OCI-LY1 (cell line): Measurements from ENCODE around the gene EFNB1.

ENCODE experiments used
- H2AFZ ChIP-seq: fragments of 200-600 bp; sonication (generic), shearing (Covaris generic); 2 replicates; pipeline ENCODE4 v1.6.0; 2014; ENCODE audit warnings: antibody characterized with exemption, mild to moderate bottlenecking, low read length
- H3F3A ChIP-seq: fragments of 200-600 bp; sonication (generic), shearing (Covaris generic); 2 replicates; pipeline ENCODE4 v1.6.0; 2014; ENCODE audit warnings: mild to moderate bottlenecking, antibody characterized with exemption, low read length, moderate library complexity; ENCODE audit not compliant: insufficient read depth
- H3K27ac ChIP-seq: fragments of 200-600 bp; sonication (generic); 2 replicates; pipeline ENCODE4 v1.5.1; 2014; ENCODE audit warnings: low read length, mixed run types, mild to moderate bottlenecking, low read depth; ENCODE audit not compliant: poor library complexity, severe bottlenecking
- H3K27me3 ChIP-seq: fragments of 200-600 bp; sonication (generic); 2 replicates; pipeline ENCODE4 v1.6.0; 2014; ENCODE audit warnings: antibody characterized with exemption, mild to moderate bottlenecking, low read length, moderate library complexity; ENCODE audit not compliant: insufficient read depth
- H3K36me3 ChIP-seq: fragments of 200-600 bp; sonication (generic); 2 replicates; pipeline ENCODE4 v1.6.1; 2014; ENCODE audit warnings: mild to moderate bottlenecking, antibody characterized with exemption, low read length, moderate library complexity, mixed read lengths; ENCODE audit not compliant: insufficient read depth
- H3K4me1 ChIP-seq: fragments of 200-600 bp; sonication (generic); 2 replicates; pipeline ENCODE4 v1.5.1; 2014; ENCODE audit warnings: mild to moderate bottlenecking, low read length, moderate library complexity; ENCODE audit not compliant: insufficient read depth, severe bottlenecking
- H3K4me2 ChIP-seq: fragments of 200-600 bp; sonication (generic), shearing (Covaris generic); 2 replicates; pipeline ENCODE4 v1.6.1; 2014; ENCODE audit warnings: low read length
- H3K4me3 ChIP-seq: fragments of 200-600 bp; sonication (generic); 2 replicates; pipeline ENCODE4 v1.5.1; 2014; ENCODE audit warnings: low read length, low read depth, mild to moderate bottlenecking, mixed read lengths; ENCODE audit not compliant: poor library complexity, severe bottlenecking
- H3K79me2 ChIP-seq: fragments of 200-600 bp; shearing (Covaris generic); 2 replicates; pipeline ENCODE4 v1.6.1; 2016; ENCODE audit warnings: mixed run types, low read length, mixed read lengths; ENCODE audit not compliant: insufficient read depth
- H3K9ac ChIP-seq: fragments of 200-600 bp; sonication (generic), shearing (Covaris generic); 2 replicates; pipeline ENCODE4 v1.6.1; 2014; ENCODE audit warnings: mild to moderate bottlenecking, low read length, mixed read lengths
- H3K9me2 ChIP-seq: fragments of 200-600 bp; sonication (generic), shearing (Covaris generic); 2 replicates; pipeline ENCODE4 v1.6.1; 2014; ENCODE audit warnings: low read depth, mild to moderate bottlenecking, low read length, mixed read lengths
- H3K9me3 ChIP-seq: fragments of 200-600 bp; shearing (Covaris generic); 2 replicates; pipeline ENCODE4 v1.6.1; 2014; ENCODE audit warnings: low read length, mixed read lengths
- H4K20me1 ChIP-seq: fragments of 200-600 bp; sonication (generic), shearing (Covaris generic); 2 replicates; pipeline ENCODE4 v1.6.0; 2016; ENCODE audit warnings: mild to moderate bottlenecking, low read length; ENCODE audit not compliant: insufficient read depth
- CTCF ChIP-seq: fragments of 200-600 bp; sonication (generic), shearing (Covaris generic); IDR thresholded peaks from 2 replicates; pipeline ENCODE4 v1.5.1; 2017; ENCODE audit warnings: mild to moderate bottlenecking, antibody characterized with exemption, low read length, moderate library complexity, mixed read lengths
- EZH2 ChIP-seq: fragments of 200-600 bp; sonication (generic), shearing (Covaris generic); IDR thresholded peaks from 2 replicates; pipeline ENCODE4 v1.8.0; 2017; ENCODE audit warnings: borderline replicate concordance, mixed run types, mild to moderate bottlenecking, antibody characterized with exemption, low read length, moderate library complexity, mixed read lengths

EFNB1 gene

DNA sequence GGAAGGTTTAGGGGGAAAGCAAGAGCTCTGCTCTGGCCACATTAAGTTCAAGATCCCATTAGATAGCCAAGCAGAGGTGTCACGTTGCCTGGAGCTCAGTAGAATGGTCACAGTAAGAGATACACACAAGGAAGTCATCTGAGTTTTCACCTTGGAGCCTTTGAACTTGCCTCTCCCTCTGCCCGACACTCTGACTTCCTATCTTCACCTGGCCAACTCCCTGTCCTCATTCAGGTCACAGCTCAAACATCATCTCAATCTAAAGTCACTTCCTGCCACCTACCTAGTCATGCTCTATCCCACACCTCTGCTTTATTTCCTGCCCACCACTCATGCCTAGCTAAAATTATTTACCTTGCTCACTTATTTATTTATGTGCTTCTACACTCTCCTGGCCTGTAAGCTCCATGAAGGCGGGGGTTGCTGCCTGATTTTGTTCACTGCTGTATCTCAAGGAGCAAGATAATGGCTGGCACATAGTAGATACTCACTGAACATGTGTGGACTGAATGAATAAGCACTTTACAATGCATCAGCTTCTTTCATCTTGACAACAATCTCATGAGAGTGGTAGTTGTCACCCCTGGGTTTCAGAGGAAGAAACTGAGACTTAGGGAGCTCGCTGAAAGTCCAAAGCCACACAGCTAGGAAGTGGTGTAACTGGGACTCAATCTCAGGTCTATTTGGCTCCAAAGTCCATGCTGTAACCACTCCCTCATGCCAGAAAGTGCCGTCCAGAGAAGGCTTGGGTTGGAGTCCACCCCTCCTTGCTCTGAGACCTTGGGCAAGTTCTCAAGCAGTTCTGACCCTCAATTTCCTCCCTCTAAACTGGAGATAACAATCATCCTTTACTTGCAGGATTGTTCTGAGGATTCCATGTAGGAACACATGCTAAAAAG is 40.3 kb downstream of the EFNB1 start:
- Histone ChIP-seq H3K4me1 (no peaks in the 10 kb centered on the region), H3K9me2 (no peaks in the 10 kb centered on the region), H3K4me2 (no peak overlapping the region), H3K9ac (no peak overlapping the region), H3K9me3 (no peaks in the 10 kb centered on the region), H4K20me1 (no peaks in the 10 kb centered on the region), H3K4me3 (no peak overlapping the region), H3F3A (no peaks in the 10 kb centered on the region), H2AFZ (no peak overlapping the region), H3K27ac (no peak overlapping the region), H3K36me3 (no peaks in the 10 kb centered on the region), H3K79me2 (no peaks in the 10 kb centered on the region), H3K27me3 (no peaks in the 10 kb centered on the region)
- no peak for TF ChIP-seq CTCF
- TF ChIP-seq EZH2, result no peak

DNA sequence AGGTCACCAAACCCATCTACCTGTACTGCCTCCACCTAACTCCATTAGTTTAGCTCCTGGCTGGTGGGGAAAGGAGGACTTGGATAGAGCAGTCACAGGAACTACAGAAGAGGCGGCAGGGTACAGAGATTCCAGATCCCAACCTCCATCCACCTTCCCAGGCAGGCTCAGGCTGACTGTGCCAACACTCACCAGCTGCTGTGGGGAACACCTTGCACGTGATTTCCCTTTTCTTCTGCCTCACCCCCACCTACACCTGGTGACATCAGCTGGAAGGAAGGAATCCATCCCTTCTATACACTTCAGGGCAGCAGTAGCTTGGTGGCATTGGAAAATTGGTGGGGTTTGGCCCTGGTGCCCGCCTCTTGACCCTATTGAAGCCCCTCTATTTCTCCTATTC is 41.5 kb downstream of the EFNB1 start:
- Histone ChIP-seq H3K9me3 (no peaks in the 10 kb centered on the region), H3K4me1 (no peaks in the 10 kb centered on the region), H3K4me2 (no peak overlapping the region), H2AFZ (no peak overlapping the region), H3K4me3 (no peak overlapping the region), H3F3A (no peaks in the 10 kb centered on the region), H3K9me2 (no peaks in the 10 kb centered on the region), H4K20me1 (no peaks in the 10 kb centered on the region), H3K79me2 (no peaks in the 10 kb centered on the region), H3K9ac (no peak overlapping the region), H3K36me3 (no peaks in the 10 kb centered on the region), H3K27ac (no peak overlapping the region), H3K27me3 (no peaks in the 10 kb centered on the region)
- TF ChIP-seq CTCF, result no peak
- TF ChIP-seq EZH2, result no peak

GRCh38 chrX:68872171-68872570 is 43.4 kb downstream of the EFNB1 start:
- Histone ChIP-seq H3K79me2 (no peaks in the 10 kb centered on the region), H3K36me3 (no peaks in the 10 kb centered on the region), H2AFZ (no peak overlapping the region), H3K4me3 (no peak overlapping the region), H3K9me2 (no peaks in the 10 kb centered on the region), H3K4me1 (no peaks in the 10 kb centered on the region), H4K20me1 (no peaks in the 10 kb centered on the region), H3F3A (no peaks in the 10 kb centered on the region), H3K27me3 (no peaks in the 10 kb centered on the region), H3K27ac (no peak overlapping the region), H3K9me3 (no peaks in the 10 kb centered on the region), H3K9ac (no peak overlapping the region), H3K4me2 (no peak overlapping the region)
- TF ChIP-seq EZH2, result no peak
- no peak for TF ChIP-seq CTCF
